ENCODE measurements around the gene HIF1AN. TPM values are rescaled to one million over a fixed set of nuclear protein-coding genes. Genes with fewer than 3 reads are reported as not detected.
"Not testable (repeated sequence)": the region's sequence is repeated elsewhere in the genome, so short reads cannot be mapped to it uniquely, and the experiment has no call there.

The HIF1AN gene
- polyA plus RNA-seq, 3 donors = 42.3 to 49.7 (median 44.3) TPM

DNA sequence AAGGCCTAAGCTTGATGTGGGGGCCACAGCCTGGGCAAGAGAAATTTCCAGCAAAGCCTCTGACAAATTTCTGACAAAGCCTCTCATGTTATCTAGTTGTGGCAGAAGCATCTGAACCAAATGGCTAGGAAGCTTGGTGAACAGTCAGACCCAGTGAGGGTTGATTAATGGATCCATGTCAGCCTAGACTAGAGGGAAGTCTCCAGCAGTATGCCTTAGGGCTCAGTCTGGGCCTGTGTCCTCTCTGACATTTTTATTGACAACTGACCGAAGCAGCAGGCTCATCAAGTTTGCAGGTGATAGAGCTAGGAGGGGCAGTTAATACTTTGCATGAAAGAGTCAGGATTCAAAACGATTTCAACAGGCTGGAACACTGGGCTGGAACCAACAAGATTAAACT, 25.3 kb downstream of the HIF1AN start:
- DNase-seq = no peak

- DNase-seq = peak; percentile 85
Observed at GRCh38 chr10:100562008-100562672, 26.4 kb downstream of the HIF1AN start.

- DNase-seq = no peak
Observed at GRCh38 chr10:100565206-100565985, 29.7 kb downstream of the HIF1AN start.

DNA sequence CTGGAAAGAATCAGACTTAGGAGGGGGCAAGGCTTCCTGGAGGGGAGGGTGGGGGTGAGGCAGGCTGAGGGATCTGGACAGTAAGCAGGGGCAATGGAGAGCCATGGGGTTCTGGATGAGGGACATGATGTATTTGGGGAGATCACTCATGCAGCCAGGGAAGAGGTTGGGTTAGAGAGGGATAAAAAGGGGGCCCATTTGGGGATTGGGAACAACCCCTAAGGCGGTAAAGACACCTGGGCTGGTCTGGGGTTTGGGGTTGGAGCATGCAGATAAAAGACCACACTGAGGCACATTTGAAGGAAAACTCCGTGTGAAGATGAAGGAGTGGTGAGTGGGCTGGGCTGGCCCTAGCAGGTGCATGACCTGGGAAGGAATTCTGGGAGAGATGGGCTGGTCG, 30.8 kb downstream of the HIF1AN start:
- DNase-seq = no peak

DNA sequence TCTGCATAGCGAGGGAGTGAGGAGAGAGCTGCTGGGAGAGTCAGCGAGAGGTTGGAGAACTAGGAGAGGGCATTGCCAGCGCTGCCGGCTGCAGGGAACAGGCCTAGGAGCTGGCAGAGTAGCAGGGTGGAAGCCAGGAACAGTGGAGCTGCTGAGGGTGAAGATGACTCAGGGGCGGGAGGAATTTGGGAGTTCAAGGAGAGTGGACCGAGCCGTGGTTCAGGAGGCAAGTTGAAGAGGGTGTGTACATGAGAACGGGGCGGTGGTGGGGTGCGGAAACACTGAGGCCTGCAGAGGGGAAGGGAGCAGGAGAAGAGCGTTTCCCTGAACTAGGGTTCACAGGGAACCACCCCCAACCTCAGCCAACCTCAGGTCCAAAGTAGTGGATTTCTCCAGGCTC, 31.5 kb downstream of the HIF1AN start:
- DNase-seq = no peak

GRCh38 chr10:100567826-100568225, 32.1 kb downstream of the HIF1AN start:
- DNase-seq = peak; percentile 15

DNA sequence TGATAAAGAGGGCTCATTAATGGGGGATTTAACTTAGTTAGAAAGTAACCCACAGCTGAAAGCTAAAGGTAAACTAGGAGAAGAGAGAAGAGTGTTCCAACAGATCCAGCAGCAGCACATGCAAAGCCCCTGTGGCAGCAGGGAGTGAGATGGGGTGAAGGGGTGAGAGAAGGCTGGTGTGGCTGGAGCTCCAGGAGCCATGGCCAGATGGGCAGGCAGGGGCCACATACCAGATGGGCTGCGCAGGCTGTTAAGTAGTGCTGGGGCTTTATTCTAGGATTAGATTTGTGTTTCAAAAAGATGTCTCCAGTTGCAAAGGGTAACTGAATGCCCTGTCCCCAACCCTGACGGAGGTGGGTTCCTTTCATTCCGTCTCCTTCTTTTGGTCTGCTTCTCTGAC, 33.2 kb downstream of the HIF1AN start:
- peak; percentile 17 for DNase-seq

DNA sequence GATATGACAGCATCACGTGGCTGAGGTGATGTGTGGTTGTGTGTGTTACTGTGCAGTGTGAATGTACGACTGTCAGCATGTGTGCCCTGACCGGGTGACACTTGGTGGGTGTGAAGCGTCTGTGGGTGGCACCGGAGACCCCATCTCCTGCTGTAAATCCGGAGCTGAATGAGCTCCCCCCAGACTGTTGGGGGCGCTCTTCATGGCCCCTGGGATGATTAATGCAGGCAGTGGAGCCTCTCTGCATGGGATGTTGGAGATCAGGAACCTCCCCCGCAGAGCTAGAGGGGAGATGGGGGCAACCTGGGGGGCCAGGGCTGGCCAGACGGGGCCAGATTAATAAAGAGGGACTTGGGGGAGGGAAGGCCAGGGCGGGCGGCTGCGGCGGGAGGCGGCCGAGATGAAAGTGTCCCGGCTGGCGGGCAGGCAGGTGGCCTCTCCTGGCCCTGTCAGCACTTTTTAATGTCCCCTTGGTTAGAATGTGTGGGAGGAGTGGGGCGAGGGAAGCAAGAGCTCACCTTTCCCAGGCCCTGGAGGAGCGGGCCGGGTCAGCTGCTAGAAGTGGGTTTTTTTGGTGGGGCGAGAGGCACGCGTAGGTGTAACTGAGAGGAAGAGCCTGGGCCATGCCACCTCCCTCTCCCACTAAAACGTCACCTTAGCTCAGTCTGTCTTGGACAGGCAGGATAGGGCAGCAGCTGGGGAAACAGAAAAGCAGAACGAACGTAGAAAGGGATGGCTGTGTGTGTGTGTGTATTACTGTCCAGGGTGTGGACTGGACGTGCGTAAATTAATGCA, 34.1 kb downstream of the HIF1AN start:
- peak; percentile 91 for DNase-seq

- DNase-seq = no peak
Observed at GRCh38 chr10:100570506-100570905, 34.8 kb downstream of the HIF1AN start.

DNA sequence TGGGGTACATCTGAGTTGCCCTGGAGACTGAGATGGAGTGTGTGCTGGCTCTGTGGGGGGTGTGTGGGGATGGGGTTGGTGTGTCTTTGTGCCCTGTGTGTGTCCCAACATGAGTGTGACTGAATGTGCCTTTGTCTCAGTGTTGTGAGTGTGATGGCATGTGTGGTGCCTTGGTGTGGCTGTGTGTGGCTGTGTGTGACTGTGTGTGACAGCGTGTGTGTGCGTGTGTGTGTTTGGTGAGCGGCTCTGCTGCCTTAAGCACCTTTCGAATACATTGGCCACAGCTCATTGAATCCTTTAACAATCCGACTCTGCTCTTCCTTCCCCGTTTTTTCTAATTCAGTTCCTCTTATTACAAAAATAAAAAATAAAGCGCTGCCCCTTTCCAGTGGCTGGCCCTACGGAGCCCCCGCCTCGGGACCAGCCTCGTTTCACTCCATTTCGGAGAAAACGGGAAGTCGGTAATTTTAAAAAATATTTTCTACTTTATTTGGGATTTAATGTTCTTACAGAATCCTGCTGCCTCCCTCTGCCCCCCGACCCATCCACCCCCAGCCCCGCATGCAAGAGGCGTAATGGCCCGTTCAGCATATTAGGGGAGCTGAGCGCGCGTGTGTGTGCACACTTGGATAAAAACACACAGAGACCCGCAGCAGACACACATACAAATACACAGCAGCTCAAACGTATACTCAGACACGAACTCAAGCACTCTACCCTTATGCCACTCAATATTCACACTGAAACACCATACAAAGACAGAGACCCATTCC, 35.5 kb downstream of the HIF1AN start:
- DNase-seq = peak; percentile 24

- not testable (repeated sequence) for DNase-seq
Observed at GRCh38 chr10:100575146-100575545, 39.4 kb downstream of the HIF1AN start.

- DNase-seq = no peak
Observed at GRCh38 chr10:100575585-100576281, 40.0 kb downstream of the HIF1AN start.

DNA sequence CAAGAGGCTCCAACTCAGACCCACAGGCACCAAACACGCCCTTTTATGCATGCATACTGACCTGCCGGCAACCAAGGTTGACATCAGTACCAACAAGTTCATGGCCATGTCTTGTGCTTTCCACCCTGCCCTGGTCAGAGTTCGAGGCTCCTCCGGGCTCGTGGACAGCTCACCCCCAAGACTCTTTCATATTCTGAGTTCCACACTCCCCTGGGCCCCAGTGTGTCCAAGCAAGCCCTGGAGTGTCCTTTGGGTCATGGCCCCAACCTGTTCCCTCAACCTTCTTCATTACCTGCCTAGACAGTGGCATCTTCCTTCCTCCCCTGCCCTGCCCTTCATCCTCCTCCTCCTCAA, 40.5 kb downstream of the HIF1AN start:
- no peak for DNase-seq

GRCh38 chr10:100579261-100580090, 43.7 kb downstream of the HIF1AN start:
- no peak for DNase-seq

DNA sequence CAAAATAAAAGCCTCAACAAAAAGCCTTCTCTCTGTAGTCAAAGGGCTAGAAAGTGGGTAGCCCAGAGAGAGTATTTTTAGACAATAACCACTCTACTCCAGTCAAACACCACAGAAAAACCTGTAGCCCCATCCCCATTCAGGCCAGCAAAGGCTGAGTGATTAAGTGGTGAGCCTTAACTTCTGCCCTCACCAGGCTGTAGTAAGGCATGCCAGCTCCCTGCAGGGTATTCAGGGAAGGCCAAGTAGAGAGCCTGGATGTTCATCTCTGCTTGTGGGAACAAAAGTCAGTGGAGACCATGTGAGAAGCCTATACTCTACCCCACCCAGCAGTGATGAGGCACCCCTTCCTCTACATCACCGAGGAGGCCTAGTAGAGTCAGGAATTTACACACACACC, 51.2 kb downstream of the HIF1AN start:
- no peak for DNase-seq

- DNase-seq = no peak
Observed at GRCh38 chr10:100598166-100598565, 62.4 kb downstream of the HIF1AN start.

GRCh38 chr10:100600218-100600617, 64.5 kb downstream of the HIF1AN start:
- no peak for DNase-seq

DNA sequence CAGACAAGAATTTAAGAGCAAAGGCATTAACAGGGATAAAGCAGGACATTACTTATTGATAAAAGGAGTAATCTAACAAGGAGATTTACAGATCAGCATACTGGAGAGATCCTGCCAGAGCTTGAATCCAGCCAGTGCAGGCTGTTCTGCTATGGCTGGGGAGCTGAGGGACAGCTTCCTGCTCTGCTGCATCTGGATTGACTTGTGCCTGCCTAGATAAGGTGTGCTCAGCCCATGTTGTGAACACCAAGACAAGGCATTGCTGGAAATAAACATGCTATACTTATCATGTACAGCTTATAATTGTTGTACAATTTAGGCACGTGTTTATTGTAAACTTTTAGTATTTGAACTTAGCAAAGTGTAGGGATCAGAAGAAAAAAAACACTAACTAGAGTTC, 71.7 kb downstream of the HIF1AN start:
- no peak for DNase-seq
